DOHH2 (cell line): ENCODE data around the gene GAS5.
"Not testable (repeated sequence)": the region's sequence is repeated elsewhere in the genome, so short reads cannot be mapped to it uniquely, and the experiment has no call there.

Source experiments
- H3F3A ChIP-seq: fragments of 200-600 bp; sonication (generic), shearing (Covaris generic); 2 replicates; pipeline ENCODE4 v1.6.0; 2016; ENCODE audit warnings: antibody characterized with exemption, mild to moderate bottlenecking; ENCODE audit not compliant: control insufficient read depth, insufficient read depth
- H3K27ac ChIP-seq: fragments of 200-600 bp; sonication (generic); 2 replicates; pipeline ENCODE4 v1.5.1; 2014; ENCODE audit warnings: low read depth, mild to moderate bottlenecking, low read length, moderate library complexity
- H3K27me3 ChIP-seq: fragments of 200-600 bp; sonication (generic); 2 replicates; pipeline ENCODE4 v1.6.1; 2014; ENCODE audit warnings: mild to moderate bottlenecking, low read length, mixed read lengths; ENCODE audit not compliant: control insufficient read depth
- H3K36me3 ChIP-seq: fragments of 200-600 bp; sonication (generic); 2 replicates; pipeline ENCODE4 v1.6.1; 2014; ENCODE audit warnings: mild to moderate bottlenecking, low read length, moderate library complexity, mixed read lengths; ENCODE audit not compliant: control insufficient read depth
- H3K4me1 ChIP-seq: fragments of 200-600 bp; sonication (generic); 2 replicates; pipeline ENCODE4 v1.6.1; 2014; ENCODE audit warnings: mild to moderate bottlenecking, low read length, mixed read lengths; ENCODE audit not compliant: control insufficient read depth
- H3K4me2 ChIP-seq: fragments of 200-600 bp; sonication (generic); 2 replicates; pipeline ENCODE4 v1.6.0; 2014; ENCODE audit warnings: mild to moderate bottlenecking, low read length, moderate library complexity
- H3K4me3 ChIP-seq: fragments of 200-600 bp; sonication (generic); 2 replicates; pipeline ENCODE4 v1.5.1; 2014; ENCODE audit warnings: mild to moderate bottlenecking, low read length, mixed read lengths
- H3K79me2 ChIP-seq: fragments of 200-600 bp; sonication (generic); 2 replicates; pipeline ENCODE4 v1.6.1; 2014; ENCODE audit warnings: mild to moderate bottlenecking, low read length, mixed read lengths; ENCODE audit not compliant: control insufficient read depth
- H3K9me2 ChIP-seq: fragments of 200-600 bp; sonication (generic); replicated peaks from 2 replicates; pipeline ENCODE4 v1.6.1; 2014; ENCODE audit warnings: mild to moderate bottlenecking, low read length, mixed read lengths; ENCODE audit not compliant: control insufficient read depth
- H3K9me3 ChIP-seq: fragments of 200-600 bp; sonication (generic); 2 replicates; pipeline ENCODE4 v1.6.1; 2014; ENCODE audit warnings: antibody characterized with exemption, low read length, mixed read lengths; ENCODE audit not compliant: control insufficient read depth, insufficient read depth
- H4K20me1 ChIP-seq: fragments of 200-600 bp; sonication (generic); 2 replicates; pipeline ENCODE4 v1.6.0; 2014; ENCODE audit warnings: low read depth, mild to moderate bottlenecking, antibody characterized with exemption, low read length, moderate library complexity; ENCODE audit not compliant: control insufficient read depth, insufficient read depth
- EZH2phosphoT487 ChIP-seq: fragments of 200-600 bp; sonication (generic); IDR thresholded peaks from 2 replicates; pipeline ENCODE4 v1.6.1; 2017; ENCODE audit warnings: borderline replicate concordance, mild to moderate bottlenecking, antibody characterized with exemption, low read length, moderate library complexity, mixed read lengths
- TF ChIP-seq, protein P1 (sequence below): fragments of 200-600 bp; sonication (generic); IDR thresholded peaks from one replicate; pipeline ENCODE4 v1.5.1; 2014; ENCODE audit warnings: antibody characterized with exemption, mild to moderate bottlenecking, low read depth, low read length; ENCODE audit not compliant: poor library complexity, severe bottlenecking

GAS5 gene

GRCh38 chr1:173860065-173860464, 7.7 kb downstream of the GAS5 start:
- peaks cover 82% of the 10 kb centered on the region for H3F3A ChIP-seq

GRCh38 chr1:173859547-173859946, 8.2 kb downstream of the GAS5 start:
- H3K4me2 ChIP-seq, H3K27me3 ChIP-seq, H3K27ac ChIP-seq, H3K9me3 ChIP-seq, H3K4me3 ChIP-seq, H3K9me2 ChIP-seq, H3K79me2 ChIP-seq: not testable (repeated sequence)
- Histone ChIP-seq H4K20me1 (peaks cover 12% of the 10 kb centered on the region; the same call in 1 of the 2 replicates), H3K36me3 (peaks cover 81% of the 10 kb centered on the region), H3K4me1 (peaks cover 21% of the 10 kb centered on the region), H3F3A (peaks cover 79% of the 10 kb centered on the region)

More at GRCh38 chr1:173860065-173860464, 7.7 kb downstream of the GAS5 start:
- Histone ChIP-seq H3K9me3 (no peaks in the 10 kb centered on the region), H3K36me3 (peaks cover 83% of the 10 kb centered on the region), H3K27ac (no peak overlapping the region), H3K4me3 (no peak overlapping the region), H3K79me2 (peaks cover 9% of the 10 kb centered on the region), H4K20me1 (peaks cover 16% of the 10 kb centered on the region; the same call in 1 of the 2 replicates), H3K27me3 (no peaks in the 10 kb centered on the region), H3K4me1 (peaks cover 26% of the 10 kb centered on the region), H3K9me2 (no peaks in the 10 kb centered on the region), H3K4me2 (no peak overlapping the region)
- TF ChIP-seq EZH2phosphoT487: no peak
- TF ChIP-seq, protein P1, sequence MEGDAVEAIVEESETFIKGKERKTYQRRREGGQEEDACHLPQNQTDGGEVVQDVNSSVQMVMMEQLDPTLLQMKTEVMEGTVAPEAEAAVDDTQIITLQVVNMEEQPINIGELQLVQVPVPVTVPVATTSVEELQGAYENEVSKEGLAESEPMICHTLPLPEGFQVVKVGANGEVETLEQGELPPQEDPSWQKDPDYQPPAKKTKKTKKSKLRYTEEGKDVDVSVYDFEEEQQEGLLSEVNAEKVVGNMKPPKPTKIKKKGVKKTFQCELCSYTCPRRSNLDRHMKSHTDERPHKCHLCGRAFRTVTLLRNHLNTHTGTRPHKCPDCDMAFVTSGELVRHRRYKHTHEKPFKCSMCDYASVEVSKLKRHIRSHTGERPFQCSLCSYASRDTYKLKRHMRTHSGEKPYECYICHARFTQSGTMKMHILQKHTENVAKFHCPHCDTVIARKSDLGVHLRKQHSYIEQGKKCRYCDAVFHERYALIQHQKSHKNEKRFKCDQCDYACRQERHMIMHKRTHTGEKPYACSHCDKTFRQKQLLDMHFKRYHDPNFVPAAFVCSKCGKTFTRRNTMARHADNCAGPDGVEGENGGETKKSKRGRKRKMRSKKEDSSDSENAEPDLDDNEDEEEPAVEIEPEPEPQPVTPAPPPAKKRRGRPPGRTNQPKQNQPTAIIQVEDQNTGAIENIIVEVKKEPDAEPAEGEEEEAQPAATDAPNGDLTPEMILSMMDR: no peak

DNA sequence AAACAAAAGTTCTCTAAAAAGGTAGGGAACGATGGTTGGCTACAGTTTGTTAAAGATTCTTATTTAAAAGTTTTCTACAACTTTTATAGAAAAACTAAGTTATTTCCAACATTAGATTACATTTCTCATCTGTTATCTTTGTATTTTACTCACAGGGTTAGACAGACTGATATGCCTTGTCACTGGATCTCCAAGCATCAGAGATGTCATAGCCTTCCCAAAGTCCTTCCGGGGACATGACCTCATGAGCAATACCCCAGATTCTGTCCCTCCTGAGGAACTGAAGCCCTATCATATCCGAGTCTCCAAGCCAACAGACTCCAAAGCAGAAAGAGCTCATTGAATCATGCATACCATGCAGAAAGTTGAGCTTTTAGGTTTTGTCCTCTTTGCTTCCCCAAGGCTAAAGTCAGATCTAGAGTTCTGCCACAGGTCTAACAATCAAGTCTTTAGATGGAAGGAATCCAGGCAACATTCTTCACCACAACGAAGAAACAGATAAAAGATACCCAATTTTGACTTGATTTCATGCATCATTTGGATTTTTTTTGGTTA, 10.3 kb downstream of the GAS5 start:
- Histone ChIP-seq H3K9me2 (no peaks in the 10 kb centered on the region), H3K27ac (no peak overlapping the region), H3K4me2 (no peak overlapping the region), H3K9me3 (no peaks in the 10 kb centered on the region), H3K4me1 (peaks cover under 1% of the 10 kb centered on the region; the same call in 1 of the 2 replicates), H4K20me1 (no peaks in the 10 kb centered on the region), H3K27me3 (no peaks in the 10 kb centered on the region), H3K79me2 (no peaks in the 10 kb centered on the region), H3F3A (peaks cover 62% of the 10 kb centered on the region), H3K4me3 (no peak overlapping the region), H3K36me3 (peaks cover 77% of the 10 kb centered on the region)
- TF ChIP-seq, protein P1: no peak
- no peak for TF ChIP-seq EZH2phosphoT487

- Histone ChIP-seq H3K9me3 (no peaks in the 10 kb centered on the region), H3K4me1 (no peaks in the 10 kb centered on the region), H3K9me2 (no peaks in the 10 kb centered on the region), H4K20me1 (no peaks in the 10 kb centered on the region), H3K36me3 (peaks cover 76% of the 10 kb centered on the region), H3K4me3 (no peak overlapping the region), H3F3A (peaks cover 60% of the 10 kb centered on the region), H3K79me2 (no peaks in the 10 kb centered on the region), H3K27ac (no peak overlapping the region), H3K27me3 (no peaks in the 10 kb centered on the region), H3K4me2 (no peak overlapping the region)
- no peak for TF ChIP-seq EZH2phosphoT487
- TF ChIP-seq, protein P1: no peak
Measured at GRCh38 chr1:173856903-173857302, 10.9 kb downstream of the GAS5 start.
